OCI-LY7 (cell line): Measurements from ENCODE around the gene SALL1. TPM values are rescaled to one million over a fixed set of nuclear protein-coding genes. Genes with fewer than 3 reads are reported as not detected.

ENCODE experiments used
- BruUV-seq: library from RNA; stranded (reverse); fragments of 400-500 nt; replicated peaks from 2 replicates; lab custom pipeline; 2021; lab: Mats Ljungman, UMichigan
- CTCF ChIA-PET: fragments of 300-600 bp; sonication (Branson Sonifier 250); formaldehyde crosslinking; loops from one replicate; lab custom pipeline; 2022; ENCODE audit warnings: antibody characterized with exemption; ENCODE audit not compliant: unreplicated experiment; lab: Charles Lee
- POLR2A ChIA-PET: fragments of 300-600 bp; sonication (Branson Sonifier 250); formaldehyde crosslinking; loops from one replicate; lab custom pipeline; 2022; ENCODE audit warnings: antibody characterized with exemption; lab: Charles Lee
- DNase-seq: peaks from one replicate; pipeline ENCODE4 v3.0.0-alpha.2; 2015; ENCODE audit warnings: low spot score
- H2AFZ ChIP-seq: fragments of 200-600 bp; sonication (generic), shearing (Covaris generic); 2 replicates; pipeline ENCODE4 v1.6.1; 2014; ENCODE audit warnings: mild to moderate bottlenecking, antibody characterized with exemption, low read length, moderate library complexity
- H3K27ac ChIP-seq: fragments of 200-600 bp; sonication (generic); 2 replicates; pipeline ENCODE4 v1.5.1; 2014; ENCODE audit warnings: mixed run types, low read depth, mild to moderate bottlenecking, moderate library complexity, low read length, inconsistent platforms; ENCODE audit not compliant: poor library complexity, severe bottlenecking
- H3K36me3 ChIP-seq: fragments of 200-600 bp; sonication (generic); 2 replicates; pipeline ENCODE4 v1.6.1; 2014; ENCODE audit warnings: mild to moderate bottlenecking, antibody characterized with exemption, low read length, moderate library complexity, mixed read lengths; ENCODE audit not compliant: insufficient read depth
- H3K4me1 ChIP-seq: fragments of 200-600 bp; sonication (generic); 2 replicates; pipeline ENCODE4 v1.5.1; 2014; ENCODE audit warnings: mild to moderate bottlenecking, low read length; ENCODE audit not compliant: insufficient read depth, poor library complexity, severe bottlenecking
- H3K4me2 ChIP-seq: fragments of 200-600 bp; sonication (generic); 2 replicates; pipeline ENCODE4 v1.6.1; 2014; ENCODE audit warnings: mild to moderate bottlenecking, low read length
- H3K4me3 ChIP-seq: fragments of 200-600 bp; sonication (generic); 2 replicates; pipeline ENCODE4 v1.5.1; 2014; ENCODE audit warnings: mild to moderate bottlenecking, low read depth, low read length; ENCODE audit not compliant: poor library complexity, severe bottlenecking
- H3K79me2 ChIP-seq: fragments of 200-600 bp; sonication (generic); 2 replicates; pipeline ENCODE4 v1.6.1; 2016; ENCODE audit warnings: low read depth, mild to moderate bottlenecking, low read length, moderate library complexity, mixed read lengths; ENCODE audit not compliant: insufficient read depth
- H3K9me2 ChIP-seq: fragments of 200-600 bp; sonication (generic); 2 replicates; pipeline ENCODE4 v1.6.1; 2016; ENCODE audit warnings: mild to moderate bottlenecking, low read length, mixed read lengths; ENCODE audit not compliant: insufficient read depth
- H3K9me3 ChIP-seq: fragments of 200-600 bp; sonication (generic); 2 replicates; pipeline ENCODE4 v1.6.1; 2014; ENCODE audit warnings: mild to moderate bottlenecking, mixed run types, low read length, mixed read lengths
- H4K20me1 ChIP-seq: fragments of 200-600 bp; sonication (generic); 2 replicates; pipeline ENCODE4 v1.6.1; 2014; ENCODE audit warnings: mild to moderate bottlenecking, antibody characterized with exemption, low read length, moderate library complexity, mixed read lengths; ENCODE audit not compliant: insufficient read depth
- CTCF ChIP-seq: fragments of 200-600 bp; sonication (generic); conservative IDR thresholded peaks from 2 replicates; pipeline ENCODE4 v1.5.1; 2014; ENCODE audit warnings: mild to moderate bottlenecking, antibody characterized with exemption, low read length, moderate library complexity, mixed read lengths
- EZH2phosphoT487 ChIP-seq: fragments of 200-600 bp; sonication (generic); IDR thresholded peaks from 2 replicates; pipeline ENCODE4 v1.6.1; 2018; ENCODE audit warnings: low read depth, borderline replicate concordance, mild to moderate bottlenecking, mixed run types, antibody characterized with exemption, low read length, moderate library complexity, mixed read lengths
- intact Hi-C: fragments of 100-400 bp; cut with micrococcal nuclease; formaldehyde crosslinking; loops from one replicate; pipeline ENCODE4 v1.10.0; 2022; ENCODE audit not compliant: unreplicated experiment
- total RNA-seq, 2 experiments: library from RNA; depleted of rRNA in 1 of 2; stranded (reverse); fragments of >200 nt in 1 of 2; shearing (Covaris generic) in 1 of 2; gene quantifications; 2 replicates each; pipeline ENCODE4 v1.2.3, GENCODE V29; 2014 to 2022

The SALL1 gene
- total RNA-seq, 2 experiments from 2014 or later, result not detected

GRCh38 chr16:51146256-51146924 is 4.7 kb downstream of the SALL1 start:
- Histone ChIP-seq H4K20me1 (no peaks in the 10 kb centered on the region; the same call in 1 of the 2 replicates), H3K36me3 (no peaks in the 10 kb centered on the region), H3K9me3 (no peaks in the 10 kb centered on the region), H3K4me1 (no peaks in the 10 kb centered on the region), H2AFZ (no peak overlapping the region), H3K4me3 (no peak overlapping the region), H3K9me2 (no peaks in the 10 kb centered on the region), H3K79me2 (no peaks in the 10 kb centered on the region), H3K27ac (no peak overlapping the region), H3K4me2 (no peak overlapping the region)
- POLR2A ChIA-PET, result interaction anchor here (0.6 kb wide), 1 partner anchor 607 kb away, joined by 3 read pairs; no protein-coding TSS in a partner anchor
- peak; percentile 11 for DNase-seq
- CTCF ChIA-PET, result no interaction called here
- TF ChIP-seq EZH2phosphoT487 (no peak), CTCF (peak; percentile 44)
- intact Hi-C loops, result no loop called here
- BruUV-seq, result no TSS peak

- Histone ChIP-seq H3K36me3 (no peaks in the 10 kb centered on the region), H3K4me3 (no peak overlapping the region), H2AFZ (no peak overlapping the region), H3K9me3 (no peaks in the 10 kb centered on the region), H3K4me2 (no peak overlapping the region), H3K27ac (no peak overlapping the region), H3K4me1 (no peaks in the 10 kb centered on the region), H3K79me2 (no peaks in the 10 kb centered on the region), H4K20me1 (no peaks in the 10 kb centered on the region; the same call in 1 of the 2 replicates), H3K9me2 (no peaks in the 10 kb centered on the region)
- intact Hi-C loops, result no loop called here
- DNase-seq, result no peak
- CTCF ChIA-PET, result no interaction called here
- POLR2A ChIA-PET, result interaction anchor here (0.6 to 1.1 kb wide), 3 partner anchors 16 to 1272 kb away, joined by 3 to 9 read pairs (median 3); no protein-coding TSS in a partner anchor
- TF ChIP-seq EZH2phosphoT487, result no peak
- TF ChIP-seq CTCF, result no peak
- no TSS peak for BruUV-seq
Measured at GRCh38 chr16:51144203-51144602, 6.9 kb downstream of the SALL1 start.
